ENCODE results near the gene RINL. TPM values are rescaled to one million over a fixed set of nuclear protein-coding genes. Genes with fewer than 3 reads are reported as not detected.
"Not testable (repeated sequence)": the region's sequence is repeated elsewhere in the genome, so short reads cannot be mapped to it uniquely, and the experiment has no call there.

Gene RINL
- total RNA-seq, 1 donor from 2014 or later: 79.1 TPM

DNA sequence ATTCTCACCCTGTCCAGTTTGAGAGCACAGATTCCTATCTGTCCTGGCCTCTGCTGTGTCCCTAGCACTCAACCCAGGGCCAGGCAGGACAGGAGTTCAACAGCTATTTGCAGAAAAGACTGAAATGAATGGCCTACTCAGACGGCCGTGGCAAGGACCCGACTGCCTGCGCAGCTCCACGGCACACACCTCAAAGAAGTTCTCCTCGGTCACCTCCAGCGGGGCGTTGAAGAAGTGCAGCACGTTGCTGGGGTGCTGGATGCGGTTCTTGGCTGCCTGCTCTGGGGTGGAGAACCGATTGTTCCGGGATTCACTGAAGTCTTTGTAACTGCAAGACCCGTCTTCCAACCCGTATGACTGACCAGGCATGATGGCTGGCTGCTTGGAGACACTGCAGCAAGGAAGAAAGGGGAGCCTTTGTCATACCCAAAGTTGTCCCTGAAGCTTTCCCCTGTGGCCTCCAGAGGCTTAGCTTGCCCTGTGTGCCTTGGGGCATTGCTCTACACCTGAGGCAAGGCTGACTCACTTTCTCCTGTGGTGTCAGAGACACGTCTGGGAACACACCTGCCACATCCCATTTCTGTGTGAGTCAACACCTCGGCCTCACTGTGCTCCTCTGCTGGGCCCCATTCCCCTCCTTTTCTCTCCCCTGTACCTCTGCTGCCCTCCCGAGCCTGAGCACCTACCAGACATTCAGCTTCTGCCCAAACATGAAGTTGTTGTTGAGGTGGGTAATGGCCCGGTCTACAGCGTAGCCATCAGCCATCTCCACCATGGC, 39.7 kb downstream of the RINL start:
- intact Hi-C loops (cut with micrococcal nuclease): no loop called here

- intact Hi-C loops (cut with micrococcal nuclease): no loop called here
Observed at GRCh38 chr19:38837656-38838121, 40.4 kb downstream of the RINL start.

DNA sequence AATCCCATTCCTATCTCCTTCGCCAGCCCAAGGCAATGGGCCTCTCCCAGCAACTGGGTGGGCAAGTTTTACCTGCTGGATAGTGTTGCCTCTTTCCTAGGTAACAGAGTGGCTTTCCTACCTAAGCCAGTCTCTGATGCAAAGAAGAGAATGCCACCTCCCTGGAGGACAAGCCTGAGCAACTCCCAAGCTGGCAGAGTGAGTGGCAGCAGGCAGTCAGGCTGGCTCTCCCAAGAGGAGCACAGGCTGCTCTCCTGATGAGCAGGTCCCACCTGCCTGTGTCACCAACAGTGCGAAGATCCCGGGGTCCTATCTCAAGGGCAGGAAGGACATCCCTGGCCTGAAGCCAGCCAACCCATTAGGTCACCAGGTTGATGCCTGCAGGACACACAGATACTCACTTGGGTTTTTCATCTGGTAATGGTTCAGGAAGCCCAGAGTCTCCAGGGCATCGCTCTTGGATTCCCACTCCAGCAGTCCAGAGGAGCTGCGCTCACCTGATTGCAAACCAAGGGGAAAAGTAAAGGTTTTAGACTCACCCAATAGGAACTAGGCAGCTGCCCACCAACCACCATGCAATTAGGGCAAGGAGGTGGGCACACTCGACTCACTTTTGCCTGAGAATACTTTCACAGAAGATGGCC, 41.0 kb downstream of the RINL start:
- intact Hi-C loops (cut with micrococcal nuclease): no loop called here

GRCh38 chr19:38836159-38836982, 41.7 kb downstream of the RINL start:
- intact Hi-C loops (cut with micrococcal nuclease): no loop called here

DNA sequence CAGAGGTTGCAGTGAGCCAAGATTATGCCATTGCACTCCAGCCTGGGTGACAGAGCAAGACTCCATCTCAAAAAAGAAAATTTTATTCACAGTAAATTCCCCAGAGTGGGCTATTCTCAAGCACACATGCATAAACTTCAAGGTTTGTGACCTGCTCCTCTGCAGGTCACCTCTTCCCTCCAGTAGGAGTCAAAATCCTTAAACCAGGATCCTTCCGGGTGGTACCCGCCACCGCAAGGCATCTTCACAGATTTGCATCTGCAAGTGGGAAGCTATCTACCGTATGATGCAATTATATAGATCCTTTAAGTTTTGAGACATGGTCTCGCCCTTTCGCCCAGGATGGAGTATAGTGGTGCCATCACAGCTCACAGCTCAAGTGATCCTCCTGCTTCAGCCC, 43.5 kb downstream of the RINL start:
- intact Hi-C loops (cut with micrococcal nuclease): loop anchor here (5.0 kb wide), 3 partner anchors 67 to 447 kb away; partner anchors contain the start of genes GGN and SPRED3

DNA sequence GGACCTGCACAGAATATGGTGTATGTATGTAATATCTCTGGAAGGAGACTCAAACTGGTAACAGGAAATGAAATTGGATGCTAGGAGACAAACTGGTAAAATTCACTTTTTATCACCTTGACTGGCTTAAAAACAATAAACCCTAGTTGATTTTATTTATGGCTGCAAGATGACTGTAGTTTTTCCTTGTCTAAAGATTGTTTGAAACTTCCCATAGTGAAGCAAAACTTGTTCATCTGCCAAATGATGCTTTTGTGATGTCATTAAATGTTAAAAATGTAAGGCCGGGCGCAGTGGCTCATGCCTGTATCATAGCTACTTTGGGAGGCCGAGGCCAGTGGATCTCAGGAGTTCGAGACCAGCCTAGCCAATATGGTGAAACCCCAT, 44.0 kb downstream of the RINL start:
- intact Hi-C loops (cut with micrococcal nuclease): loop anchor here (5.0 kb wide), 3 partner anchors 67 to 447 kb away; partner anchors contain the start of genes GGN and SPRED3

DNA sequence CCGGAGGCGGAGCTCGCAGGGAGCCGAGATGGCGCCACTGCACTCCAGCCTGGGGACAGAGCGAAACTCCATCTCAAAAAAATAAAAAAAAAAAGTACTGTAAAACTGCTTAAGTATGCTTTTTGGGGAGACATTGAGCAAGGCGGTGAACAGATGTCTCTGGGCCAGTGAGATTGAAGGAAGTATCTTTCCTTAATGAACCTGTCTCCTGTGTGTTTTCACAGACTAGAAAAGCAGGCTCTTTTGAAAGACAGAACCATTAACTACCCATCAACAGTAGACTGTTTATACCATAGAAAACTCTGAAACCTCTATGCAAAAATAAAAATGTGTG, 45.0 kb downstream of the RINL start:
- intact Hi-C loops (cut with micrococcal nuclease): loop anchor here (5.0 kb wide), 3 partner anchors 66 to 446 kb away; partner anchors contain the start of genes GGN and SPRED3

- intact Hi-C loops (cut with micrococcal nuclease): loop anchor here (1.0 to 5.0 kb wide), 15 partner anchors 11 to 444 kb away; partner anchors contain the start of genes ACTN4, EIF3K, FAM98C and GGN
Observed at GRCh38 chr19:38831142-38831605, 46.9 kb downstream of the RINL start.

GRCh38 chr19:38830039-38830733, 47.9 kb downstream of the RINL start:
- intact Hi-C loops (cut with micrococcal nuclease): loop anchor here (2.0 to 5.0 kb wide), 4 partner anchors 37 to 443 kb away; partner anchors contain the start of genes GGN and SPRED3

- intact Hi-C loops (cut with micrococcal nuclease): not testable (repeated sequence)
Observed at GRCh38 chr19:38829203-38829602, 48.9 kb downstream of the RINL start.

GRCh38 chr19:38826856-38827551, 51.1 kb downstream of the RINL start:
- intact Hi-C loops (cut with micrococcal nuclease): no loop called here

DNA sequence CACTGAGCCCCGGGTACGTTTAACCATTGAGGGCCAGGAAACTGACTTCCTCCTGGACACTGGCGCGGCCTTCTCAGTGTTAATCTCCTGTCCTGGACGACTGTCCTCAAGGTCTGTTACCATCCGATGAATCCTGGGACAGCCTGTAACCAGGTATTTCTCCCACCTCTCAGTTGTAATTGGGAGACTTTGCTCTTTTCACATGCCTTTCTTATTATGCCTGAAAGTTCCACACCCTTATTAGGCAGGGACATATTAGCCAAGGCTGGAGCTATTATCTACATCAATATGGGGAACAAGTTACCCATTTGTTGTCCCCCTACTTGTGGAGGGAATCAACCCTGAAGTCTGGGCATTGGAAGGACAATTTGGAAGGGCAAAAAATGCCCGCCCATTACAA, 52.1 kb downstream of the RINL start:
- intact Hi-C loops (cut with micrococcal nuclease): not testable (repeated sequence)

GRCh38 chr19:38821230-38821825, 56.7 kb downstream of the RINL start:
- intact Hi-C loops (cut with micrococcal nuclease): not testable (repeated sequence)

DNA sequence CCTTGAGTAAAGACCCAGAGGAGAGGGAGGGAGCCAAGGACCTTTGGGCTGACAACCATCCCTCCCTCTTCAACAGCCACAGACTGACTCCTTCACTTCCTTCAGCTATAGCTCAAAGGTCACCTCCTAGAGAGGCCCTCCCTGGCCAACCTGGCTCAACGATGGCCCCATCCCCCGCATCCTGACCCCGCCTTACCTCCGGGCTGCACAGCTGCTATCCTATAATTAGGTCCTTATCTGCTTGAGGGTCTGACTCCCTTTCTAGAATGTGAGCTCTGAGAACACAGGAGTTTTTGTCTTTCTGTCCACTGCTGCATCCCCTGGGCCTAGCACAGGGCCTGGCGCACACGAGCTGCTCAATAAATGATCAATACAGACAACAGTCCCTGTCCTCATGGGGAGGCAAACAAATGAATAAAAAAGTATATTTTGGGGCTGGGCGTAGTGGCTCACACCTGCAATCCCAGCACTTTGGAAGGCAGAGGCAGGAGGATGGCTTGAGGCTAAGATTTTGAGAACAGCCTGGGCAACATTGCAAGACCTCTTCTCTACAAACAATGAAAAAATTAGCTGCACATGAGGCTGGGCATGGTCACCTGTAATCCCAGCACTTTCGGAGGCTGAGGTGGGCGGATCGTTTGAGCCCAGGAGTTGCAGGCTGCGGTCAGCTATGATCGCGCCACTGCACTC, 58.7 kb downstream of the RINL start:
- intact Hi-C loops (cut with micrococcal nuclease): no loop called here

Other genes starting within 250 kb of the RINL start
- gene ACTN4, start 230.6 kb downstream of the RINL start, total RNA-seq: 435 and 443 TPM in 2 replicates
- 4.4 and 4.7 TPM in 2 replicates for gene CAPN12, start 133.8 kb downstream of the RINL start, total RNA-seq
- gene LGALS7, start 104.8 kb downstream of the RINL start, total RNA-seq: not detected in 2 replicates
- not detected in 2 replicates for gene LGALS7B, start 89.1 kb downstream of the RINL start, total RNA-seq
- gene LGALS4, start 65.3 kb downstream of the RINL start, total RNA-seq: 1.6 and 1.8 TPM in 2 replicates
- 152 and 154 TPM in 2 replicates for gene ECH1, start 46.5 kb downstream of the RINL start, total RNA-seq
- gene HNRNPL, start 28.3 kb downstream of the RINL start, total RNA-seq: 515 and 536 TPM in 2 replicates
- 56.7 TPM in 2 replicates for gene SIRT2, start 21.3 kb upstream of the RINL start, total RNA-seq
- 60.2 and 66.3 TPM in 2 replicates for gene NFKBIB, start 21.7 kb upstream of the RINL start, total RNA-seq
- gene CCER2, start 33.9 kb upstream of the RINL start, total RNA-seq: 1.9 TPM in 2 replicates
- 29.5 and 33.5 TPM in 2 replicates for gene SARS2, start 52.5 kb upstream of the RINL start, total RNA-seq
- 66.0 and 67.5 TPM in 2 replicates for gene MRPS12, start 52.7 kb upstream of the RINL start, total RNA-seq
- 0.22 TPM in 1 of 2 replicates, not detected in the other for gene FBXO17, start 97.5 kb upstream of the RINL start, total RNA-seq
- not detected in 2 replicates for gene FBXO27, start 154.3 kb upstream of the RINL start, total RNA-seq
- not detected in 2 replicates for gene ACP7, start 206.1 kb upstream of the RINL start, total RNA-seq
- gene PAK4, start 247.5 kb upstream of the RINL start, total RNA-seq: 17.2 and 17.4 TPM in 2 replicates

Data from T-helper 1 cell treated with Interleukin-12 subunit alpha and Interleukin-12 subunit beta and Interleukin-4 antibody, amounts not matched to agents 30 ng/mL and 1 ng/mL, for 36 hours (primary cell).